Myometrial cell (primary cell): ENCODE data around the gene OXLD1. TPM values are rescaled to one million over a fixed set of nuclear protein-coding genes. Genes with fewer than 3 reads are reported as not detected.

Source experiments
- total RNA-seq: library from RNA; depleted of rRNA; stranded (reverse); fragments of >200 nt; gene quantifications from 2 replicates; pipeline ENCODE4 v1.2.3, GENCODE V29; 2015

OXLD1 gene
- 50.7 and 58.1 TPM in 2 replicates for total RNA-seq

DNA sequence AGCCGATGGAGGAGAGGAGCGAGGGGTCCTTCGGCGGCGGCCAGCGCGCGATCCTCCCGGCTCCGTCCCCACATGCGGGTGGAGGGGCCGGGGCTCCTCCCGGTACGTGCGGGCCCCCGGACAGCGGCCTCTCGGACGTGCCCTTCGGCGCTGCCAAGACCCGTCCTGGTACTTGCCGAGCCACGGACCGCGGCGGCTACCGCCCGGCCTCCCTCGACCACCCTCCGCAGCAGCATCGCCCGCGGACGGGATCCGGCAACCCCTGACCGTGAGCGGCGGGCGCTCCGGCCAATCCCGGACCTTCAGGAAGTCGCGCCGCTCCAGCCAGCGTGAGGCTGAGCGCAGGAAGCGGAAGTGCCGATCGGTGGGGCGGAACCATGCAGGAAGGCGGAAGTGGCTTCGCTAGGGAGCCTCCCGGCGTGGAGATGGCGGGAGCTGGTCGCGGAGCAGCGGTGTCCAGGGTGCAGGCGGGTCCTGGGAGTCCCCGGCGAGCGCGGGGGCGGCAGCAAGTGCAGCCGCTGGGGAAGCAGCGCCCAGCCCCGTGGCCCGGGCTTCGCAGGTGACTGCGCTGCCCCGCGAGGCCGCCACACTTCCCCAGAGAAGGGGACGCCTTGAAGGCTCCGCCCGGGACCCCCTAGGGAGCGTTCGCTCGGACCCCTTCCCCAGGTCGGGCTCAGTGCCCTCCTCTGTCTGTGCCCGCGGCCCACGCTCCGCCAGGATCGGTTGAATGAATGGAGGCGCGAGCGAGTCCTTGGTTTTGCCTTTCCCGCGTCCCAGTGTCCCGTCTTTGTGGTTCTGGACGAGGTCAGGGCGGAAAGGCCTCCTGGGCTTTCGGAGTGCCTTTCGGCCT, at the start of gene OXLD1, which contains the start of gene CCDC137:
TSS of gene OXLD1 (minus strand) at position 264 of the 850 bp plus-strand sequence. CDS start at position 236, 28 bp downstream.
TSS of gene CCDC137 (plus strand) at position 396 of the 850 bp plus-strand sequence. CDS start at position 426, 30 bp downstream.

GRCh38 chr17:81711814-81712467, 45.5 kb upstream of the OXLD1 start, which contains the start of gene SLC25A10:
SLC25A10 (plus strand) TSS chr17:81712284; CDS start chr17:81712427, 143 bp downstream.

DNA sequence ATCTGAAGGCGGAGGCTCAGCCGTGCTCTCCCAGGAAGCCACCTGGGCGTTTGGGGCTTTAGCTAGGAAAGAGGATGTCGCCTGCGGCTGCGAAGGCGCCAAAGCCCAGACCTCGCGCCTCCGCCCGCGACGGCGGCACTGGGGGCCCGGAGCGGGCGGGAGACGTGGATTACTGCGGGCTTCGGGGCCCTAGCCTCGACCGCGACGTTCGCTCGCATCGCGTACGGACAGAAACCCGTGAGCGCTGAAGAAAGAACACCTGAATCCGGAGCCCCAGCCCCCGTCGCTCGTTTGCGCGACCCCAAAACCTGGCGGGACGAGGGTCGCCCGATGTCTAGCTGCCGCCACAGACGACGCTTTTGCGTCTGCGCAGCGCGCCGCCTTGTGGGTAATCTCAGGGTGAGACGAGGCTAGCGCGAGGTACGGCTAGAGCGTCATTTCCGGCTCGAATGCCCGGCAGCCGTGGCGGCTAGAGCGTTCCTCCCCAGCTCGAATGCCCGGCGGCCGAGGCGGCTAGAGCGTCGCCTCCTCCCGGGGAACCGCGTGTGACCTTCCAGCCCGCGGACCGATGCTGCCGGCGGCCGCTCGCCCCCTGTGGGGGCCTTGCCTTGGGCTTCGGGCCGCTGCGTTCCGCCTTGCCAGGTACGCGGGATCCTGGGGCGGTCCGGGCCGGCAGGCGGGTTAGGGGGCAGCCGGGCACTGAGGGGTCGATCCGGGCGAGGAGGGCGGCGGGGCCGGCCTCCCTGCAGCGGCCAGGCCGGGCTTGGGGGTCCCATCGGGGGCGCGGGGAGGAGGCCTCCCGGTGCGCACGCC, 36.7 kb upstream of the OXLD1 start, which contains the start of gene MRPL12:
TSS of gene MRPL12 (plus strand) at position 434 of the 813 bp plus-strand sequence. CDS start at position 569, 135 bp downstream.

DNA sequence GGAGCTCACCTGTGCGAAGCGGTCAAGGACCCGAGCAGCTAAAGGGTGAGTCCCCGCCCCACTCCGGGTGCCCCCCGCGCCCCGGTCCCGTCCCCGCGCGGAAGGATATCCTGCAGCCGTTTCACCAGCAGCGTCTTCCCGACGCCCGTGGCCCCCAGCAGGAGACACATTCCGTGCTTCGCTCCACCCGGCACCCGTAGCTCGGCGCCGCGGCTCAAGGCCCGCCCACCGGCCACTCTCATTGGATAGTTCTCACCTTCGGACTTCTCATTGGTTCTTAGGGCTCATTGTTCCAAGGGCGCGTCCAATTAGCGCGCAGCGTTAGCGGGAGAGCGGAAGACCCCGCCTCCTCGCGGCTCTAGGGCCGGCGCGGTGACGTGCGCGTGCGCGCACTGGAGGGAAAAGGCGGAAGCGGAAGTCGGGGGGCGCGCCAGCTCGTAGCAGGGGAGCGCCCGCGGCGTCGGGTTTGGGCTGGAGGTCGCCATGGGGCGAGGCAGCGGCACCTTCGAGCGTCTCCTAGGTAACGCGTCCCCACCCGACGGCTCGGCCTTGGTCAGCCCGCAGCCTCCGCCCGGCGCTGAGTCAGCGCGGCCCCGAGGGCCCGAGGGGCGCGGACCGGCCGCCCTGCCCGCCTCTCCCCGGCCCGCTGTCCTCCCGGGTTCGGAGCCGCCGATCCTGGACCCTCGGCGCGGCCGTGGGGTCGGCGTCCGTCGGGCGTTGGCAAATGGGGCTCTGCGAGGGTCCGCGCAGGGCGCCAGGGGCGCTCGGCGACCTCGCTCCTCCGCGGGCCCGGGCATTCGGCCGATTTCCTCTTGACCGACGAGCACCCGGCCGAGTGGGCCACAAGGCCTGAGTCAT, 17.4 kb upstream of the OXLD1 start, which contains the start of the genes ARL16 and HGS:
TSS of gene ARL16 (minus strand) at position 214 of the 858 bp plus-strand sequence. CDS start at position 170, 44 bp downstream.
TSS of gene HGS (plus strand) at position 428 of the 858 bp plus-strand sequence. CDS start at position 484, 56 bp downstream.

DNA sequence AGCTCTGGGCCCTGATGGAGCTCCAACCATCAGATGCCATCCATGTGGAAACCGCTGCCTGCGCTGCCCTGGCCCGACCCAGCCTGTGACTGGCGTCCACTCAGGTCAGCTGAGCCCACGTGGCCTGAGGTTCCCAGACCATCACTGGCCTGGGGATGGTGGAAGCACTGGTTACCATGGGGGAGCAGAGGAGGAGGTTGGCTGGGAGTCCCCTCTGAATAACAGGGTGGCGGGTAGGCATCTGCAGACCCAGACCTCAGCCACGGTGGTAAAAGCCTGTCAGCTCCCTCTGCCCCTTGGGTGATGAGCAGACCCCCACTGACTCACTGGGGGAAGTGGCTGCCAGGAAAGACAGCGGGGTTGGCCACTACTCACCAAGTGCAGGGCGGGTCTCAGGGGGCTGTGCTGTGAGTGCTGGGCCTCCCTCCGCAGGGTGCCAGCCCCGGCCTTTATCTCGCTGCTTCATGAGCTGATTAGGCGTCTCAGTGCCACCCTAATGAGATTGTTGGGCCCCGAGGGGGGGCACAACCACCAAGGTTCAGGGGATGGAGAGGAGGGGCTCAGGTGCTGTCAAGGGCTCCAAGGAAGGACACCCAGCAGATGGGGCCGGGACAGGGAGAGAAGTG, 10.2 kb downstream of the OXLD1 start, which contains the start of gene PDE6G:
TSS of gene PDE6G (minus strand) at position 425 of the 626 bp plus-strand sequence. CDS start 3,237 bp downstream, outside the sequence.

GRCh38 chr17:81636505-81637288, 29.7 kb downstream of the OXLD1 start, which contains the start of the genes NPLOC4 and TSPAN10:
NPLOC4 (minus strand) TSS chr17:81637112; CDS start chr17:81636930, 182 bp downstream.
TSPAN10 (plus strand) TSS chr17:81637196; CDS start chr17:81642413, 5,217 bp downstream.

Other genes starting within 250 kb of the OXLD1 start
- 8,175 and 10,672 TPM in 2 replicates for gene ACTG1, start 153.8 kb downstream of the OXLD1 start, total RNA-seq
- 0.35 TPM in 1 of 2 replicates, not detected in the other for gene FSCN2, start 138.2 kb downstream of the OXLD1 start, total RNA-seq
- 29.1 and 29.4 TPM in 2 replicates for gene FAAP100, start 114.3 kb downstream of the OXLD1 start, total RNA-seq
- 63.8 and 70.1 TPM in 2 replicates for gene NPLOC4, start 29.5 kb downstream of the OXLD1 start, total RNA-seq
- 1.9 and 2.0 TPM in 2 replicates for gene TSPAN10, start 29.4 kb downstream of the OXLD1 start, total RNA-seq
- gene PDE6G, start 10.1 kb downstream of the OXLD1 start, total RNA-seq = 1.2 and 3.2 TPM in 2 replicates
- gene CCDC137, start 132 bp upstream of the OXLD1 start, total RNA-seq = 11.8 and 17.7 TPM in 2 replicates
- 37.7 and 46.4 TPM in 2 replicates for gene ARL16, start 17.2 kb upstream of the OXLD1 start, total RNA-seq
- gene HGS, start 17.4 kb upstream of the OXLD1 start, total RNA-seq = 88.8 and 125 TPM in 2 replicates
- 80.1 and 94.3 TPM in 2 replicates for gene MRPL12, start 36.8 kb upstream of the OXLD1 start, total RNA-seq
- gene SLC25A10, start 45.7 kb upstream of the OXLD1 start, total RNA-seq = 12.7 and 23.0 TPM in 2 replicates
- gene GCGR, start 137.5 kb upstream of the OXLD1 start, total RNA-seq = not detected in 2 replicates
- 103 and 127 TPM in 2 replicates for gene MCRIP1, start 166.7 kb upstream of the OXLD1 start, total RNA-seq
- not detected in 2 replicates for gene PPP1R27, start 168.4 kb upstream of the OXLD1 start, total RNA-seq
- 1,723 and 2,500 TPM in 2 replicates for gene P4HB, start 193.9 kb upstream of the OXLD1 start, total RNA-seq
- 282 and 361 TPM in 2 replicates for gene ARHGDIA, start 204.7 kb upstream of the OXLD1 start, total RNA-seq
- gene ALYREF, start 225.0 kb upstream of the OXLD1 start, total RNA-seq = 235 and 249 TPM in 2 replicates
- 273 and 321 TPM in 2 replicates for gene ANAPC11, start 225.1 kb upstream of the OXLD1 start, total RNA-seq
- under 0.01 TPM in 1 of 2 replicates, not detected in the other for gene NPB, start 235.6 kb upstream of the OXLD1 start, total RNA-seq
- gene PCYT2, start 244.8 kb upstream of the OXLD1 start, total RNA-seq = 131 and 163 TPM in 2 replicates